ENCODE data around the gene TMEM260. TPM values are rescaled to one million over a fixed set of nuclear protein-coding genes. Genes with fewer than 3 reads are reported as not detected.

Gene TMEM260
- total RNA-seq, 4 donors from 2014 or later = 8.7 to 17.8 (median 11.2) TPM

DNA sequence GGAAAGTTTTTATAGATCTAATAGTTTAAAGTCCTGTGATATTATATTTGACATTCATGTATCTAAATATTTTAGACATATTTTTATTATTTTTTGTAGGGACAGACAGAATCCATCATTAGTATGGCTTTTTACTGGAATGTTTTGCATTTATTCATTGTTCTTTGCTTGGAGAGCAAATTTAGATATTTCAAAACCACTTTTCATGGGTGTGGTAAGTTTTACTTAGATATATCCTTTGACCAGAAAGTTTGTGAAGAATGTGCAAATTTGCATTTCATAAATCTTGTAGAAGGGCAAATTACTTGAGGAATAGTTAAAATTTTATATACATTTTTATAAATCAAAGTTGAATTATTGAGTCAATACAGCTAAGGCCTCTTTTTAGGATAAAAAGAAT, 37.5 kb downstream of the TMEM260 start:
- ATAC-seq = no peak
- no peaks in the 10 kb centered on the region for H3K9me3 ChIP-seq
- no peaks in the 10 kb centered on the region for H3K4me1 ChIP-seq
- no peak overlapping the region for H3K27ac ChIP-seq
- no peak for TF ChIP-seq POLR2AphosphoS5 (IDR thresholded peaks at IDR 0.05)
- peaks cover 0 to 81% of the 10 kb centered on the region in 2 donors for H3K36me3 ChIP-seq
- no peaks in the 10 kb centered on the region for H3K27me3 ChIP-seq
- H3K4me3 ChIP-seq = no peak overlapping the region

DNA sequence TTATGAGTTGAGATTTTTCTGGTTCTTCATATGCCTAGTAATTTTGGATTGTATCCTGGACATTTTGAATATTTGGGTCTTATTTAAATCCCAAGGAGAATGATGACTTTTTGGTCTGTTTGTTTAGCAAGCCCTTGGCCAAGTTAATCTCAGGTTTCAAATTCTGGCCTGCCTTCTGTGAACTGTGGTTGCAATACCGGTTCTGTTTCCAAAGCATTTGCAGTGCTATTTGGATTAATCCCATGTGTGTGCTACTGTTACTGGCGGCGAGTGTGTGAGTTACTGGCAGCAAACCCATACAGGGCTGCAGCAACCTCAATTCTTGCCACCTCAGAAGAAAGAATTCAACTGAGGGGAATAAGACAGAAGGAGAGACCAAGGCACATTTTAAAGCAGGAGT, 51.1 kb downstream of the TMEM260 start:
- ATAC-seq = no peak
- no peak overlapping the region for H3K27ac ChIP-seq
- 76 to 83% methylated on average over 3 of the region's 3 CpGs for WGBS, 2 donors (ENCODE audit: low coverage in 1 of 2)
- peaks cover 0 to 98% of the 10 kb centered on the region in 2 donors for H3K36me3 ChIP-seq
- H3K4me3 ChIP-seq = no peak overlapping the region
- TF ChIP-seq, protein P1, sequence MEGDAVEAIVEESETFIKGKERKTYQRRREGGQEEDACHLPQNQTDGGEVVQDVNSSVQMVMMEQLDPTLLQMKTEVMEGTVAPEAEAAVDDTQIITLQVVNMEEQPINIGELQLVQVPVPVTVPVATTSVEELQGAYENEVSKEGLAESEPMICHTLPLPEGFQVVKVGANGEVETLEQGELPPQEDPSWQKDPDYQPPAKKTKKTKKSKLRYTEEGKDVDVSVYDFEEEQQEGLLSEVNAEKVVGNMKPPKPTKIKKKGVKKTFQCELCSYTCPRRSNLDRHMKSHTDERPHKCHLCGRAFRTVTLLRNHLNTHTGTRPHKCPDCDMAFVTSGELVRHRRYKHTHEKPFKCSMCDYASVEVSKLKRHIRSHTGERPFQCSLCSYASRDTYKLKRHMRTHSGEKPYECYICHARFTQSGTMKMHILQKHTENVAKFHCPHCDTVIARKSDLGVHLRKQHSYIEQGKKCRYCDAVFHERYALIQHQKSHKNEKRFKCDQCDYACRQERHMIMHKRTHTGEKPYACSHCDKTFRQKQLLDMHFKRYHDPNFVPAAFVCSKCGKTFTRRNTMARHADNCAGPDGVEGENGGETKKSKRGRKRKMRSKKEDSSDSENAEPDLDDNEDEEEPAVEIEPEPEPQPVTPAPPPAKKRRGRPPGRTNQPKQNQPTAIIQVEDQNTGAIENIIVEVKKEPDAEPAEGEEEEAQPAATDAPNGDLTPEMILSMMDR (IDR thresholded peaks at IDR 0.05) = no peak
- TF ChIP-seq POLR2AphosphoS5 (IDR thresholded peaks at IDR 0.05) (no peak), EP300 (IDR thresholded peaks at IDR 0.05) (no peak), POLR2A (IDR thresholded peaks at IDR 0.05) (no peak)
- no peaks in the 10 kb centered on the region for H3K4me1 ChIP-seq
- peaks cover 0 to 16% (median 0%) of the 10 kb centered on the region in 3 donors for H3K9me3 ChIP-seq
- H3K27me3 ChIP-seq = no peaks in the 10 kb centered on the region

DNA sequence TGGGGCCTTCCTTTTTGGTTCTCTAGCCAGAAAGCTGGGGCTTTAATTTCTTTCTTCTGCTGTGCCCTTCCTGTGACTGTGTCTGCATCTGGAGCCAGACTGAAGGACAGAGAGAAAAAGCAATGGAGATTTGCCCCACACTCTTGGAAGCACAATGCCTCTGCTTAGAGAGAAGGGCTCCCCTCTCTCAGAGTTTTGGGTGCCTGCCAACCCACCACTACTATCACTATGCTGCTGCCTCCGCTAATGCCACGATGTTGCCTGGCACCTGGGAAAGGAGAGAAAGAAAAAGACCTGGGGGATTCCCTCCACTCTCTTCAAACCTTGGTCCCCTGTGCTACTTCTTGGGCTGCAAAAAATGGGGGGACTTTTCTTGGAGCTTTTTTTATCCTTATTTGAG, 52.6 kb downstream of the TMEM260 start:
- no peaks in the 10 kb centered on the region for H3K27me3 ChIP-seq
- H3K36me3 ChIP-seq = peaks cover 0 to 98% of the 10 kb centered on the region in 2 donors
- H3K27ac ChIP-seq = no peak overlapping the region
- peaks cover 0 to 16% (median 0%) of the 10 kb centered on the region in 3 donors for H3K9me3 ChIP-seq
- WGBS, 2 donors (ENCODE audit: low coverage in 1 of 2) = 89 to 100% methylated on average over 2 of the region's 2 CpGs
- TF ChIP-seq, protein P1 (IDR thresholded peaks at IDR 0.05) = no peak
- TF ChIP-seq POLR2AphosphoS5 (IDR thresholded peaks at IDR 0.05) (no peak), EP300 (IDR thresholded peaks at IDR 0.05) (no peak), POLR2A (IDR thresholded peaks at IDR 0.05) (no peak)
- no peak for ATAC-seq
- no peaks in the 10 kb centered on the region for H3K4me1 ChIP-seq
- H3K4me3 ChIP-seq = no peak overlapping the region

DNA sequence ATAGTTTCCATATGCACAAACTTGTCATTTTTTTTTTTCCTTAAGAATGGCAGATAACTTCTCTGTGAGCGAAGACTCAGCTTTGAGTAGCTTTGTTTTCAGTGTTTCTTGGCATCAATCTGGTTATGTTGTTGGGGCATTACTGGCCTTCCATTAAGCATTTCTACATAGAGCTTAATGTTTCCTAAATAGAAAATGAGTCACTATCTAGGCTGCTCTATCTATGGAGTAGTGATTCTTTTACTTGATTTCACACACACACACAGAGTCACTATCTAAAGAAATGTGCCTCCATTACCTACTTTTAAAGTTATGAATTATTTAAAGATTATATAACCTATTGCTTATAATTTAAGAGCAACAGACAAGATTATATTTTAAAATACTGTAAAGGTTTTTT, 53.9 kb downstream of the TMEM260 start:
- TF ChIP-seq, protein P1 (IDR thresholded peaks at IDR 0.05) = no peak
- TF ChIP-seq POLR2A (IDR thresholded peaks at IDR 0.05) (no peak), POLR2AphosphoS5 (IDR thresholded peaks at IDR 0.05) (no peak), EP300 (IDR thresholded peaks at IDR 0.05) (no peak)

DNA sequence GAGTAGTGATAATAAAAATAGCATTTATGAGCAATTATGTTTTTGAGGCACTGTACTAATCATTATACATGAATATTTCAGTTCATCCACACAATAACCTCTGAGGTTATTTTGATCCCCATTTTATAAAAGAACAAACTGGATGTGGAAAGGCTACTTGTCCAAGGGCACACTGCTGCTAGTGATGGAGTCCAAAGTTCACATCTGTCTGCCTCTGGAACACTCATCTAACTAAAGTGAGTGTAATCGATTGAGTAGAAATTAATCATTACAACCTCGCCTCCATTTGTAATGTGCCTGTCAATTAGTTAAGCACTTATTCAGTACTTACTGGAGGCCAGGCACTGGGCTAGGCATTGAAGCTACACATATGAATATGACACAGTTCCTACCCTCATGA, 55.4 kb downstream of the TMEM260 start:
- 96 to 100% methylated on average over 2 of the region's 2 CpGs for WGBS, 2 donors (ENCODE audit: low coverage in 1 of 2)
- TF ChIP-seq EP300 (IDR thresholded peaks at IDR 0.05) = no peak
- TF ChIP-seq POLR2AphosphoS5 (IDR thresholded peaks at IDR 0.05) = no peak
- TF ChIP-seq, protein P1 (IDR thresholded peaks at IDR 0.05) = no peak
- no peak for TF ChIP-seq POLR2A (IDR thresholded peaks at IDR 0.05)
- H3K9me3 ChIP-seq = peaks cover 0 to 10% (median 0%) of the 10 kb centered on the region in 3 donors
- no peak for ATAC-seq
- H3K36me3 ChIP-seq = peaks cover 0 to 100% of the 10 kb centered on the region in 2 donors
- no peaks in the 10 kb centered on the region for H3K4me1 ChIP-seq
- H3K27me3 ChIP-seq = no peaks in the 10 kb centered on the region
- no peak overlapping the region for H3K27ac ChIP-seq
- no peak overlapping the region for H3K4me3 ChIP-seq

More for the DNA sequence above, 53.9 kb downstream of the TMEM260 start:
- 92 to 100% methylated on average over 1 of the region's 1 CpG for WGBS, 2 donors (ENCODE audit: low coverage in 1 of 2)
- Histone ChIP-seq H3K27ac (no peak overlapping the region), H3K9me3 (peaks cover 0 to 16% (median 0%) of the 10 kb centered on the region in 3 donors), H3K4me1 (no peaks in the 10 kb centered on the region), H3K4me3 (no peak overlapping the region), H3K36me3 (peaks cover 0 to 98% of the 10 kb centered on the region in 2 donors), H3K27me3 (no peaks in the 10 kb centered on the region)
- ATAC-seq = no peak
